Measurements from ENCODE around the gene CGNL1. TPM values are rescaled to one million over a fixed set of nuclear protein-coding genes. Genes with fewer than 3 reads are reported as not detected.

CGNL1 gene
- total RNA-seq, 1 experiment from 2014 or later = 0.34 TPM

GRCh38 chr15:57352535-57353316, 23.6 kb upstream of the CGNL1 start:
- DNase-seq (ENCODE audit: low read depth) = no peak

GRCh38 chr15:57353317-57353804, 22.9 kb upstream of the CGNL1 start:
- DNase-seq (ENCODE audit: low read depth) = no peak

GRCh38 chr15:57354436-57355123, 21.7 kb upstream of the CGNL1 start:
- no peak for DNase-seq (ENCODE audit: low read depth)

- no peak for DNase-seq (ENCODE audit: low read depth)
These were observed 21.0 kb upstream of the CGNL1 start for GRCh38 chr15:57355259-57355658.

- no peak for DNase-seq (ENCODE audit: low read depth)
These were observed 20.1 kb upstream of the CGNL1 start for GRCh38 chr15:57356178-57356577.

- DNase-seq (ENCODE audit: low read depth) = peak; percentile 79
These were observed 19.7 kb upstream of the CGNL1 start for GRCh38 chr15:57356636-57357035.

GRCh38 chr15:57357799-57358198, 18.5 kb upstream of the CGNL1 start:
- no peak for DNase-seq (ENCODE audit: low read depth)

- no peak for DNase-seq (ENCODE audit: low read depth)
These were observed 17.7 kb upstream of the CGNL1 start for GRCh38 chr15:57358571-57358970.

GRCh38 chr15:57363661-57364060, 12.6 kb upstream of the CGNL1 start:
- DNase-seq (ENCODE audit: low read depth) = no peak

- no peak for DNase-seq (ENCODE audit: low read depth)
These were observed 11.9 kb upstream of the CGNL1 start for GRCh38 chr15:57364282-57365007.

- DNase-seq (ENCODE audit: low read depth) = no peak
These were observed 8.7 kb upstream of the CGNL1 start for GRCh38 chr15:57367556-57367955.

- DNase-seq (ENCODE audit: low read depth) = no peak
These were observed 5.4 kb upstream of the CGNL1 start for GRCh38 chr15:57370929-57371328.

- DNase-seq (ENCODE audit: low read depth) = no peak
These were observed 2.9 kb upstream of the CGNL1 start for GRCh38 chr15:57373251-57373881.

- no peak for DNase-seq (ENCODE audit: low read depth)
These were observed 2.4 kb upstream of the CGNL1 start for GRCh38 chr15:57373882-57374276.

- peak; percentile 13 for DNase-seq (ENCODE audit: low read depth)
These were observed 582 bp downstream of the CGNL1 start for GRCh38 chr15:57376696-57377477.

GRCh38 chr15:57377478-57377847, 1.2 kb downstream of the CGNL1 start:
- DNase-seq (ENCODE audit: low read depth) = no peak

GRCh38 chr15:57379487-57379886, 3.2 kb downstream of the CGNL1 start:
- no peak for DNase-seq (ENCODE audit: low read depth)

GRCh38 chr15:57380854-57381253, 4.5 kb downstream of the CGNL1 start:
- DNase-seq (ENCODE audit: low read depth) = no peak

GRCh38 chr15:57382215-57382614, 5.9 kb downstream of the CGNL1 start:
- no peak for DNase-seq (ENCODE audit: low read depth)

GRCh38 chr15:57382969-57383368, 6.7 kb downstream of the CGNL1 start:
- no peak for DNase-seq (ENCODE audit: low read depth)

GRCh38 chr15:57384024-57384423, 7.7 kb downstream of the CGNL1 start:
- no peak for DNase-seq (ENCODE audit: low read depth)
